K562 (cell line): ENCODE results near the gene RARRES1. TPM values are rescaled to one million over a fixed set of nuclear protein-coding genes. Genes with fewer than 3 reads are reported as not detected.
A peak's percentile ranks its signal among the peaks of the same experiment; 100 is the strongest.

Experiments used
- ETS2 ChIP-seq: IDR thresholded peaks from 2 replicates; pipeline ENCODE4 v1.6.1; 2016; ENCODE audit warnings: borderline replicate concordance, missing genetic modification characterization, mild to moderate bottlenecking, moderate library complexity, missing compliant biosample characterization; ENCODE audit not compliant: poor library complexity, severe bottlenecking
- ID3 ChIP-seq, 2 experiments: fragments of 250-450 bp in 1 of 2; fragments of 450-650 bp in 1 of 2; sonication (Bioruptor Pico) in 1 of 2; IDR thresholded peaks; 2 replicates each; pipeline versions ENCODE4 v1.6.1 to v1.8.0; 2016 to 2021; ENCODE audit warnings: mild to moderate bottlenecking in 2 of 2, moderate library complexity in 2 of 2, missing compliant biosample characterization in 1 of 2, missing genetic modification characterization in 1 of 2
- ZNF592 ChIP-seq: fragments of 450-650 bp; IDR thresholded peaks from 2 replicates; pipeline ENCODE4 v1.6.1; 2017; ENCODE audit warnings: antibody characterized with exemption, mild to moderate bottlenecking
- polyA plus RNA-seq, 8 experiments: library from polyadenylated mRNA; depleted of rRNA in 4 of 8; stranded (reverse) in 5 of 8; unstranded in 3 of 8; fragments of >200 nt; fragmentation: Nextera tagmentation in 2 of 8; fragmentation: Illumina TruSeq in 1 of 8; extraction: Ambion mirVana in 2 of 8; extraction: Trizol in 1 of 8; gene quantifications; 2 replicates each; pipeline versions ENCODE4 v1.2.1 to v1.2.3, GENCODE V29; 2011 to 2014; ENCODE audit warnings: inconsistent platforms in 1 of 8, missing spikeins in 1 of 8
- total RNA-seq, 7 experiments: library from RNA; depleted of rRNA in 6 of 7; stranded (reverse); fragments of >200 nt in 6 of 7; fragmentation: Illumina TruSeq in 2 of 7; extraction: Trizol in 2 of 7; gene quantifications; 2 replicates each; pipeline versions ENCODE4 v1.2.1 to v1.2.3, GENCODE V29; 2011 to 2021; ENCODE audit warnings: low replicate concordance in 1 of 7

RARRES1 gene
- total and polyA plus RNA-seq, 9 of the 15 experiments (the other 6 are each of a cell fraction or from before 2014, with no cell fraction given), result not detected

- TF ChIP-seq ZNF592, result peak; percentile 57
- no peak for TF ChIP-seq ETS2 (tag)
- no peak for TF ChIP-seq ID3 (CRISPR knock-in tag; IDR thresholded peaks at IDR 0.05)
- TF ChIP-seq ID3 (tag; IDR thresholded peaks at IDR 0.05), result no peak
These were observed 53.6 kb downstream of the RARRES1 start (continued) for GRCh38 chr3:158678687-158679086.
